Stimulated activated CD8-positive, alpha-beta memory T cell treated with anti-CD3 and anti-CD28 coated beads, Interleukin-12 subunit alpha, Interleukin-12 subunit beta, amount 100 ng/mL, for 24 hours (primary cell): ENCODE results near the gene ZNF396.

Experiments
- DNase-seq: peaks from one replicate; pipeline ENCODE4 v3.0.0-alpha.2; 2020; ENCODE audit errors: extremely low read depth

Gene ZNF396

DNA sequence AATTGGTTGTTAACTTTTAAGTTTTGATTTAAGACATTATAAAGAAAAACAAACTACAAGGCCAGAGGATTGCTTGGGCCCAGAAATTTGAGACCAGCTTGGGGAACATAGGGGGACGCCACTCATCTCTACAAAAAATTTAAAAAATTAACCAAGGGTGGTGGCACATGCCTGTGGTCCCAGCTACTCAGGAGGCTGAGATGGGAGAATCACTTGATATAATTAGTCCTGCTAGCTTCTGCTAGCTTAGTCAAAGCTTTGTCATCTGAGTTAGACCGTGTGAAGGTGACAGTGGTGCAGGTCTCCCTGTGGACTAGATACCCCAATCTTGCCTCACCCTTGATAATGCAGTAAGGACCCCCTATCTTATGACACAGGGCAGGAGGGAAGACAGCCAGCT lies 6.0 kb upstream of the ZNF396 start:
- no peak for DNase-seq

GRCh38 chr18:35379421-35379820 lies 2.3 kb upstream of the ZNF396 start:
- DNase-seq, result no peak

DNA sequence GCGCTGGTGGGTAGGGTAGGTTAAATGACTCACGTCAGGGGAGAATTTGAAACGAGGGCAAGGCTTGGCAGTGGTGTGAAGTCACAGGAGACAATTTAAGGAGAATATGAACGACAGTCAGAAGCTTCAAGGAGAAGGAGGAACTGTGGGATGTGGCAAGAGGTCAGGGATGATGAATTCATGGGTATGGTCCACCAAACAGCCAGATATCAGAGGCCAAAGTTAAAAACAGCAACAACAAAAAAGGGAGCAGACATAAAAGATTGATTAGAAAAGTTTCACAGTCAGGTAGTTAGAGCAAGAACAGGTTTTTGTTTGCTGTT lies 1.4 kb upstream of the ZNF396 start:
- DNase-seq, result no peak

GRCh38 chr18:35377875-35378573 lies 887 bp upstream of the ZNF396 start:
- no peak for DNase-seq

GRCh38 chr18:35376393-35376741 lies 770 bp downstream of the ZNF396 start:
- DNase-seq, result no peak

DNA sequence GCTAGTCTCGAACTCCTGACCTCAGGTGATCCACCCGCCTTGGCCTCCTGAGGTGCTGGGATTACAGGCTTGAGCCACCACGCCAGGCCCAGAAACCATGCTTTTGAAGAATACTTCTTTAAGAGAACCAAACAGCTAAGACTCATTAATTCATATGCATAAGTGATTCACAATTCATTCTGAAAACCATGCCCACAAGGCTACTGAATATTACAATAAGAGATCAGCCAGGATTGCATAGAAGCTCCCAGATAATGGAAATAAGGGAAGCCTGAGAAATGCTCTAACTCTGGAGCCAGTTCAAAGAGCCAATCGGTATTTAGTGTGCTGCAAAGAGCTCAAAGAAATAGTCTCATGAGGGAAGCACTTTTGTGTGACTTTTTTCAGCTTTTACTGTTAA lies 2.4 kb downstream of the ZNF396 start:
- DNase-seq, result no peak

DNA sequence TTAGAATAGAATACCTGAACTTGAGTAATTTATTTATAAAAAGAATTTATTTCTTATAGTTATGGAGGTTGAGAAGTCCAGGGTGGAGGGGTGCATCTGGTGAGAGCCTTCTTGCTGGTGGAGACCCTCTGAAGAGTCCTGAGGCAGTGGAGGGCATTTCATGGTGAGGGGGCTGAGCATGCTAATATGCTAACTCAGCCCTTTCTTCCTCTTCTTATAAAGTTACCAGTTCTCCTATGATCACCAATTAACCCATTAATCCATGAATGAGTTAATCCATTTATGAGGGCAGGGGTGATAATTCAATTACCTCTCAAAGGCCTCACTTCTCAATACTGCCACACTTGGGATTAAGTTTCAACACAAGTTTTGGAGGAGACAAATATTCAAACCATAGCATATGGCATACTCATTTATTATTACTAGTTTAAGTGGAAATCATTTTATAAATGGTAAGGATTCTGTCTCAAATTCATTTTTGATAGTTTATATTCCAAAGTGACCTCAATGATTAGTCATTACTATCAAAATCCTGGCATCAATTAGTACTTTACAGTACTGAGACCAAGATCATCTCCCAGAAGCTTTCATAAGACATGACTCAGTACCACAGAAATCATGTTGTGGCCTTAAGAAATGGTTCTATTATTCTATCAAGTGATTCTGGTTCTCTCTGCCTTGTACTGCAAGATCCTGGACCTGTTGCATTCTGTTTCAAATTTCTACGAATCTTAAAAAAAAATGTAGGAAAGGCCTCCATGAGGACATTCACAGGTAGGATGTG lies 5.5 kb downstream of the ZNF396 start:
- DNase-seq, result no peak

DNA sequence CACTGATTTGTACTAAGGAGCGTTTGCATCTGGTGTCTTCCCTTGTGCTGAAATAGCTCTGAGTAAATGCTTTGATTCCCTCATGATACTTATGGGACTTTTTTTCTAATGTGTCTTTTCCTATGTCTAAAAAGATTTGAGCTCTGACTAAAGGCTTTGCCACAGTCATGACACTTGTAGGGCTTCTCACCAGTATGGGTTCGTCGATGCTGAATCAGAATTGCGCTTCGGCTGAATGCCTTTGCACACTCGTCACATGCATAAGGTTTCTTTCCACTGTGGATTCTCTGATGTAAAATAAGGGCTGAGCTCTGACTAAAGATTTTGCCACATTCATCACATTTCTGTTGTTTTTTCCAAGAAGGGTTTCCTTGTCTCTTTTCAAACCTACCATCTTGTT lies 8.0 kb downstream of the ZNF396 start:
- DNase-seq, result no peak

DNA sequence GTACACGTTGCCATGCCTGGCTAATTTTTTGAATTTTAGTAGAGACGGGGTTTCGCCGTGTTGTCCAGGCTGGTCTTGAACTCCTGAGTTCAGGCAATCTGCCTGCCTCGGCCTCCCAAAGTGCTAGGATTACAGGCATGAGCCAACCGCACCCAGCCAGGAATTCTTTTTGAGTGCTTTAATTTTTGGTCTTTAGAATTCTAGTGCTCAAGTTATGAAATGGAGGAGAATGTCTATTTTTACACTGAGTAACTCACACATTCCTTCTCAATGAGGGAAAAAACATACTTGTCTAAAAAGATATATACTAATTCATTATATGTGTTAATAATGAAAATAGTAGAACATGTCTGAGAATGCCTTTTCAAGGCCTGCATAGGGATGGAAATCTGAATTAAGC lies 8.5 kb downstream of the ZNF396 start:
- no peak for DNase-seq

DNA sequence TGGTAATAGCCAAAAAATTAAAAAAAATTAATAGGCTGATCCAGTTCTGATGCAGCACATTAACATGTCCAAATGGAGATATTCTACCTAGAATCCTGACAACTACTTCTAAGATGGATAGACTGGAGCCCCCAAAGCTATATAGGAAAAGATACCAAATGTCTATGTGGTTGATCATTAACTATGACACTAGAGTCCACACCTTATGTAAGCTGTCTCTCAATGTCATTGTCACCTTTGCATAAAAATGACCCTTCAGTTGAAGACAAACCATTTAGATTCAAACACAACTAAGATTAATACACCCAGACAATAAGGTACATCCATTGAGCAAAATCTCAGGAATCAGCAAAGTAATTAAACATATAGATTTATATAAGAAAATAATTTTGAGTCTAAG lies 14.6 kb downstream of the ZNF396 start:
- DNase-seq, result no peak

DNA sequence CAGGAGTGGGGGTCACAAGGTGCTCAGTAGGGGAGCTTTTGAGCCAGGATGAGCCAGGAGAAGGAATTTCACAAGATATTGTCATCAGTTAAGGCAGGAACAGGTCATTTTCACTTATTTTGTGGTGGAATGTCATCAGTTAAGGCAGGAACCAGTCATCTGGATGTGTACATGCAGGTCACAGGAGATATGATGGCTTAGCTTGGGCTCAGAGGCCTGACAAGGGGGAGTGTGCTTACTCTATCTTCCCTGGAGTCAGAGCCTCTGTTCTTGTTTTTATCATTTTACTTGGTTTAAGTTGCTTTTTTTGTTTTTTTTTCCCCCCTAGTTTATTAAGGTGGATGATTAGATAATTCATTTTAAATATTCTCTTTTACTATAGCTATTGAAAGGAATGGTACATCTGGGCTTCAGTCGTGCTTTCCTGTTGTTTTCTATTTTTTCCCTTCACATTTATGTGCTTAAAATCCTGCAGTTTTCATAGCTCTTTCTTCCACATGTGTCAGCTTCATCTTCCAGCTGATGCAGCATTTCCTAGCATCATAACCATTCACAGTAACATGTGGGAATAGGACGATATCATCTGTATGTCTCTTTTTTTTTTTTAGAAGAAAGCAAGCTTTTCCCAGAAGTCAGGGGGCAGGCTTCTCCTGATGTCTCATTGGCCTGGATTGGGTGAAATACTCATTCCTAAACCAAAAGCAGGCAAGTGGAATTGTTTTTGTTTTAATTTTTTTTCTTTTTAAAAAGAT lies 15.4 kb downstream of the ZNF396 start:
- DNase-seq, result no peak

GRCh38 chr18:35355140-35355618 lies 22.0 kb downstream of the ZNF396 start:
- DNase-seq, result no peak

- DNase-seq, result no peak
Observed at GRCh38 chr18:35352778-35353177, 24.4 kb downstream of the ZNF396 start.

DNA sequence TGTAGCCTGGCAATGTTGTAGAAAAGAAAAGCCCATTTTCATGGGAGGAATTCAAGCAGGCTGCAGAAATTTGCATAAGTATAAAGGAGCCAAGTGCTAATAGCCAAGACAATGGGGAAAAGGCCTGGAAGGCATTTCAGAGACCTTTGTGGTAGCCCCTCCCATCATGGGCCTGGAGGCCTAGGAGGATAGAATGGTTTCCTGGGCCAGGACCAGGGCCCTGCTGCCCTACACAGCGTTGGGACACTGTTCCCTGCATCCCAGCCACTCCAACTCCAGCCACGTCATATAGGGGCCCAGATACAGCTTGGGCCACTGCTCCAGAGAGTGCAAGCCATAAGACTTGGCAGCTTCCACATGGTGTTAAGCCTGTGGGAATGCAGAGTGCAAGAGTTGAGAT lies 24.9 kb downstream of the ZNF396 start:
- no peak for DNase-seq

DNA sequence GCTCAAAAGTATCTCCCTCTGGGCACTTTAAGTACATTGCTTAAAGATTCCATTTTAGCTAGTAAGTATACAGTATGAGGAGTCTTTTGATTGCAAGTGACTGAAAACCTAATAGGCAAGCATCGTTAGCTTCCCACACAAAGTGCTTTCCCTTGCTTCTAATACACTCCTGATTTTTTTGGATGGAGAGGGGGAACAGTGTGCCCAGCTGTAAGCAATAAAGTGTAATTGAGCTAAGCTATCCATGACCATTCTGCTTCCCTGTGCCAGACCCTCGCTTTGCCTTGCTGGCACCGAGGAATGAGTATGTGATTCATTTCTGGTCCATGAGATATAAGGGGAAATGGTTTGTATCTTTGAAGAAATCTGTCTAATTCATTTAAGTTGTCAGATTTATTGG lies 29.1 kb downstream of the ZNF396 start:
- DNase-seq, result no peak

DNA sequence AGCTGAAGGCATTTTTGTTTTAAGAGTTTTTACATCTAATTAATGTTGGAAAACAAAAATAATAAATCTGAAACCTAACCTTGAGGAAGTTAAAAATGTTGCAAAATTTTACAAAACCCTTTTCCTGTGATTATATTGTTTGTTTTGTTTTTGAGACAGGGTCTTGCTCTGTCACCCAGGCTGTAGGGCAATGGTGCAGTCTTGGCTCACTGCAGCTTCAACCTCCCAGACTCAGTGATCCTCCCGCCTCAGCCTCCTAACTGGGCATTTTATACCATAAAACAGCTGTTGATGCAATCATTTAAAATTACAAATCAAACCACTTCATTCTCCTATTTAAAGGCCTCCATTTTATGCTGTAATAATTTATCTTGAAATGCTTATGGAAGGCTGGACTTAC lies 31.2 kb downstream of the ZNF396 start:
- DNase-seq, result no peak

DNA sequence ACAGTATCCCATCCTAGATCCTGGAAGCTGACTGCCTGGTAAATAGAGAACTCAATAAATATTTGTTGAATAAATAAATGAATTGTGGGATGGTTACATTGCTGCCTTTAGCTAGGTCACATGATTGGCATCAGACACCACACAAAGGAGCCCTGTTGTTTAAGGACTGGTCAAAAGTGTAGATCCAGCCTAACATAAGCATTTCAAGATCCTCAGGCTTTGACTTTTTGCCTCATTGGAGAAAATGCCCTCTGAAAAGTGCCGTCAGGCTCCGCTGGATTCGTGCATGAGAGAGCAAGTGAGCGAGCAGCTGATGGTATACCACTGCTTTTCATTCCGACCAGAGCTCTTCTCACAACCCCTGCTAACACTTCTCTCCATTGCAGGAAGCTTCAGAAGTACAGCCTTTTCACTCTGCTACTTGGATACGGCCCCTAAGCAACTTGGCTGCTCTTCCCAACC lies 31.6 kb downstream of the ZNF396 start:
- no peak for DNase-seq

DNA sequence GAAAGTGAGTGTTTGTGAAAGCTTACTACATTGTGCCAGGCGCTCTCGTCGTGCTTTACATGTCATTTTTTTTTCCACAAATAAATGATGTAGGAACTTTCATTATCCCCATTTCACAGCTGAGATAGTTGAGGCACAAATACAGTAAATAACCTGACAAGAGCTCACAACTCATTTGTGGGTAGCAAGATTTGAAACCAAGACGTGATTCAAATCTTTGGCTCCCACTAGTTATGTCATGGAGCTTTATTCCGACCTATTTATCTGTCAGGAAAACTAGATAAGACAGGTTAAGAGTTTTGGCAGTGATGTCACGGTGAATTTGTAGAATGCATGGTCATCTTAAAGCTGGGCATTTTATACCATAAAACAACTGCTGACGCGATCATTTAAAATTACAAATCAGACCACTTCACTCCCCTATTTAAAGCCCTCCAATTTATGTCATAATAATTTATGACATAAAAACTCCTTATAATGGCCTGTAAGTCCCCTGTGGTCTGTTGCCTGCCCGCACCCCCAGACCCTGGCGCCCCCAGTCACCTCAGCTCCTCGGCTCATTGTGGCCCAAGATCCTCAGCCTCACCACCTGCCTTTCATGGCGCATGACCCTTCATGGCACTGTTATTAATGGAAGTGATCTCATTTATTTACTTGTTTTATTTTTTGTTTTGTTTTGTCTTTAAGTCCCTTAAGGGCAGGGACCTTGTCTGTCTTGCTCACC lies 32.2 kb downstream of the ZNF396 start:
- no peak for DNase-seq

DNA sequence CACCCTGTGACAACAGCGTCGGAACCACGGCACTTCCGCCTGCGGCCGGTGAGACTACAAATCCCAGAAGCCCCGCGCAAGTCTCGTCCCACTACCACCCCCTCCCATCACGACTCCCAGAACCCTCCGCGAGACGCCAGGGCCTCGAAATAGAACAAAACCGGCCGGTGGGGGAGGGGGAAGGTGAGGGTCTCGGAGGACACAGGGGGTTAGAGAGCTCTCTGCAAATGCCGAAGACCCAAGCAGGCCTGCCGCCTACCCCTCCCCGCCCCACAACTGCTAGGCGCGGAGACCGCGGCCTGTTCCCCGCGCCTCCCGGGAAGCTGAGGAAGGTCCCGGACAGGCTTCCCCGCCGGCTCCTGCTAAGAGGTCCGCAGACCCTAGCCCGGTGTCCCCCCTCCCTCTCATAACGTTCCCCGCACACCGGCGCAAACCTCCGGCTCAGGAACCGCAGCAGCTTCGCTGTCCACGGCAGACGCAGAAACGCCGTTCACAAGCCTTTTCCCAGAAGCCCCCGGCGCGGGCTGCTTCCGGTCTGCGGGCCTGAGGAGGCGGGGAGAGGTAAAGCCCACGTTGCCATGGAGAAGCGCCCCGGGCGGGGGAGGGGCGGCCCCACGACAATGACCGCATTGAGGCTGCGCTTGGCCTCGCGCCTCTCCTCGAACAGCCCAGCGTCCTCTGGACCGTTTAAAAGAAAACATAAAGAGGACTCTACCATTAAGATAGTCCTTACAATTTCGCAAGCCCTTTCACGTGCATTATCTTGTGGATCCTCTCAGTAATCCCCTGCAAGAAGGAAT lies 33.0 kb downstream of the ZNF396 start, which contains the start of gene ZNF24:
ZNF24 (minus strand) TSS at position 485 of the 800 bp plus-strand sequence. CDS start 3,770 bp downstream, outside the sequence.
- DNase-seq, result peak; percentile 87

DNA sequence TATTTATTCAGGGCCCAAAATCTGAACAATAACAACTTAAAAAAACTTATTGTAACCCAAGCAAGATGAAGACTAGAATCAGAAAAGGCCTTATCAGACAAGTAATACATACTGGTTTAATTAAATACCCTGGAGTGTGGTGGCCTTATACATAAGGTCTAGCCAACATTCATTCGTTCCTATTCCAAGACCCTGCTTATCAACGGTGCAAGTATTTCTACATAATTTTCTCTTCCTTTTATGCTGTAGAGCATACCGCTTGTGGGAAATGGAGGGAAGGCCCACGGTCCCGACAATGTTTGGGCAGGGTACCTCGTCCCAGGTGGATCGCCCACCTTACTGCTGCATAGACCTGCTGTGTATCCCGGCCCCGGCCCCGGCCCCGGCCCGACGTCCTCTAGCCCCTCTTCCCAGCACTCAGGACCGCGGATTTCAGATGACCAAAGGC lies 33.6 kb downstream of the ZNF396 start:
- no peak for DNase-seq

- DNase-seq, result no peak
Observed at GRCh38 chr18:35337286-35337685, 39.9 kb downstream of the ZNF396 start.
